ENCODE results near the gene BTG3. TPM values are rescaled to one million over a fixed set of nuclear protein-coding genes. Genes with fewer than 3 reads are reported as not detected.

Gene BTG3
- 10 to 100 TPM; 32.8 to 38.8 (median 33.0) TPM for total RNA-seq

GRCh38 chr21:17612565-17613241 is at the start of gene BTG3:
BTG3 (minus strand) TSS chr21:17612901; CDS start chr21:17609144, 3,757 bp downstream.
- ATAC-seq, result peak; percentile 77 to 84
- H3K36me3 Mint-ChIP-seq (ENCODE audit: insufficient read depth), result peaks cover 9% of the 10 kb centered on the region

GRCh38 chr21:17660862-17661261 is 48.2 kb upstream of the BTG3 start:
- H3K4me3 Mint-ChIP-seq, result no peak overlapping the region
- H3K9me3 Mint-ChIP-seq, result no peaks in the 10 kb centered on the region
- no peak for ATAC-seq
- no peaks in the 10 kb centered on the region for H3K4me1 Mint-ChIP-seq (ENCODE audit: low read depth)
- DNase-seq, result no peak
- H3K27me3 Mint-ChIP-seq (ENCODE audit: low read depth), result peaks cover 34% of the 10 kb centered on the region
- H3K36me3 Mint-ChIP-seq (ENCODE audit: insufficient read depth), result no peaks in the 10 kb centered on the region

More at GRCh38 chr21:17612565-17613241, at the start of gene BTG3:
- Mint-ChIP-seq H3K9me3 (no peaks in the 10 kb centered on the region), H3K4me3 (peak within 1 kb of the TSS; percentile 86), H3K4me1 (ENCODE audit: low read depth) (peaks cover 27% of the 10 kb centered on the region), H3K27me3 (ENCODE audit: low read depth) (no peaks in the 10 kb centered on the region)
- DNase-seq, result peak; percentile 82

GRCh38 chr21:17660452-17660851 is 47.8 kb upstream of the BTG3 start:
- no peaks in the 10 kb centered on the region for H3K36me3 Mint-ChIP-seq (ENCODE audit: insufficient read depth)
- ATAC-seq, result no peak
- no peaks in the 10 kb centered on the region for H3K9me3 Mint-ChIP-seq
- H3K4me1 Mint-ChIP-seq (ENCODE audit: low read depth), result no peaks in the 10 kb centered on the region
- peaks cover 36% of the 10 kb centered on the region for H3K27me3 Mint-ChIP-seq (ENCODE audit: low read depth)
- no peak for DNase-seq
- H3K4me3 Mint-ChIP-seq, result no peak overlapping the region

GRCh38 chr21:17658931-17659330 is 46.2 kb upstream of the BTG3 start:
- Mint-ChIP-seq H3K36me3 (ENCODE audit: insufficient read depth) (no peaks in the 10 kb centered on the region), H3K9me3 (no peaks in the 10 kb centered on the region), H3K4me1 (ENCODE audit: low read depth) (no peaks in the 10 kb centered on the region), H3K27me3 (ENCODE audit: low read depth) (peaks cover 40% of the 10 kb centered on the region), H3K4me3 (no peak overlapping the region)
- ATAC-seq (no peak), DNase-seq (no peak)

- no peak overlapping the region for H3K4me3 Mint-ChIP-seq
- no peaks in the 10 kb centered on the region for H3K4me1 Mint-ChIP-seq (ENCODE audit: low read depth)
- H3K27me3 Mint-ChIP-seq (ENCODE audit: low read depth), result peaks cover 8% of the 10 kb centered on the region
- DNase-seq (no peak), ATAC-seq (no peak)
- H3K9me3 Mint-ChIP-seq, result peaks cover 3% of the 10 kb centered on the region
- no peaks in the 10 kb centered on the region for H3K36me3 Mint-ChIP-seq (ENCODE audit: insufficient read depth)
Measured at GRCh38 chr21:17651526-17651925, 38.8 kb upstream of the BTG3 start.

GRCh38 chr21:17650292-17650691 is 37.6 kb upstream of the BTG3 start:
- Mint-ChIP-seq H3K4me3 (no peak overlapping the region), H3K36me3 (ENCODE audit: insufficient read depth) (no peaks in the 10 kb centered on the region), H3K27me3 (ENCODE audit: low read depth) (peaks cover 5% of the 10 kb centered on the region), H3K4me1 (ENCODE audit: low read depth) (peaks cover 4% of the 10 kb centered on the region), H3K9me3 (peaks cover 3% of the 10 kb centered on the region)
- no peak for ATAC-seq
- DNase-seq, result no peak

- H3K4me3 Mint-ChIP-seq, result no peak overlapping the region
- H3K36me3 Mint-ChIP-seq (ENCODE audit: insufficient read depth), result no peaks in the 10 kb centered on the region
- ATAC-seq (no peak), DNase-seq (no peak)
- H3K27me3 Mint-ChIP-seq (ENCODE audit: low read depth), result no peaks in the 10 kb centered on the region
- H3K4me1 Mint-ChIP-seq (ENCODE audit: low read depth), result peaks cover 7% of the 10 kb centered on the region
- H3K9me3 Mint-ChIP-seq, result peaks cover 3% of the 10 kb centered on the region
Measured at GRCh38 chr21:17646790-17647189, 34.1 kb upstream of the BTG3 start.

GRCh38 chr21:17644186-17644585 is 31.5 kb upstream of the BTG3 start:
- Mint-ChIP-seq H3K27me3 (ENCODE audit: low read depth) (no peaks in the 10 kb centered on the region), H3K9me3 (peaks cover 10% of the 10 kb centered on the region), H3K4me3 (no peak overlapping the region), H3K4me1 (ENCODE audit: low read depth) (peaks cover 7% of the 10 kb centered on the region), H3K36me3 (ENCODE audit: insufficient read depth) (no peaks in the 10 kb centered on the region)
- ATAC-seq, result no peak
- no peak for DNase-seq

GRCh38 chr21:17640821-17641220 is 28.1 kb upstream of the BTG3 start:
- no peak for ATAC-seq
- H3K9me3 Mint-ChIP-seq, result peaks cover 7% of the 10 kb centered on the region
- no peak overlapping the region for H3K4me3 Mint-ChIP-seq
- H3K4me1 Mint-ChIP-seq (ENCODE audit: low read depth), result peaks cover 7% of the 10 kb centered on the region
- no peak for DNase-seq
- H3K36me3 Mint-ChIP-seq (ENCODE audit: insufficient read depth), result no peaks in the 10 kb centered on the region
- H3K27me3 Mint-ChIP-seq (ENCODE audit: low read depth), result peaks cover 2% of the 10 kb centered on the region

- ATAC-seq (no peak), DNase-seq (no peak)
- Mint-ChIP-seq H3K4me3 (no peak overlapping the region), H3K27me3 (ENCODE audit: low read depth) (peaks cover 2% of the 10 kb centered on the region), H3K36me3 (ENCODE audit: insufficient read depth) (no peaks in the 10 kb centered on the region), H3K4me1 (ENCODE audit: low read depth) (no peaks in the 10 kb centered on the region), H3K9me3 (peaks cover 7% of the 10 kb centered on the region)
Measured at GRCh38 chr21:17636711-17637110, 24.0 kb upstream of the BTG3 start.

- Mint-ChIP-seq H3K27me3 (ENCODE audit: low read depth) (peaks cover 6% of the 10 kb centered on the region), H3K4me3 (no peak overlapping the region), H3K4me1 (ENCODE audit: low read depth) (no peaks in the 10 kb centered on the region), H3K36me3 (ENCODE audit: insufficient read depth) (no peaks in the 10 kb centered on the region), H3K9me3 (no peaks in the 10 kb centered on the region)
- no peak for ATAC-seq
- no peak for DNase-seq
Measured at GRCh38 chr21:17631195-17631594, 18.5 kb upstream of the BTG3 start.

GRCh38 chr21:17622018-17622417 is 9.3 kb upstream of the BTG3 start:
- ATAC-seq (no peak), DNase-seq (no peak)
- Mint-ChIP-seq H3K27me3 (ENCODE audit: low read depth) (peaks cover 18% of the 10 kb centered on the region), H3K36me3 (ENCODE audit: insufficient read depth) (no peaks in the 10 kb centered on the region), H3K9me3 (no peaks in the 10 kb centered on the region), H3K4me1 (ENCODE audit: low read depth) (no peaks in the 10 kb centered on the region), H3K4me3 (no peak overlapping the region)

GRCh38 chr21:17616831-17617230 is 4.1 kb upstream of the BTG3 start:
- H3K4me1 Mint-ChIP-seq (ENCODE audit: low read depth), result peaks cover 4% of the 10 kb centered on the region
- no peak overlapping the region for H3K4me3 Mint-ChIP-seq
- DNase-seq, result no peak
- no peaks in the 10 kb centered on the region for H3K27me3 Mint-ChIP-seq (ENCODE audit: low read depth)
- H3K9me3 Mint-ChIP-seq, result no peaks in the 10 kb centered on the region
- H3K36me3 Mint-ChIP-seq (ENCODE audit: insufficient read depth), result no peaks in the 10 kb centered on the region
- ATAC-seq, result no peak

GRCh38 chr21:17613242-17613676 is 558 bp upstream of the BTG3 start:
- Mint-ChIP-seq H3K36me3 (ENCODE audit: insufficient read depth) (peaks cover 4% of the 10 kb centered on the region), H3K27me3 (ENCODE audit: low read depth) (no peaks in the 10 kb centered on the region), H3K4me3 (peak overlapping the region; percentile 75), H3K9me3 (no peaks in the 10 kb centered on the region), H3K4me1 (ENCODE audit: low read depth) (peaks cover 24% of the 10 kb centered on the region)
- DNase-seq (no peak), ATAC-seq (no peak)

- DNase-seq (peak; percentile 5), ATAC-seq (peak; percentile 4 to 8)
- H3K27me3 Mint-ChIP-seq (ENCODE audit: low read depth), result no peaks in the 10 kb centered on the region
- no peaks in the 10 kb centered on the region for H3K9me3 Mint-ChIP-seq
- peak overlapping the region; percentile 86 for H3K4me3 Mint-ChIP-seq
- H3K4me1 Mint-ChIP-seq (ENCODE audit: low read depth), result peaks cover 30% of the 10 kb centered on the region
- H3K36me3 Mint-ChIP-seq (ENCODE audit: insufficient read depth), result peaks cover 13% of the 10 kb centered on the region
Measured at GRCh38 chr21:17612023-17612564, 607 bp downstream of the BTG3 start.

All from activated T-cell treated with anti-CD3 and anti-CD28 coated beads, Interleukin-2, amount 50 U/mL, for 4 hours (primary cell).